ENCODE results near the gene DDA1. TPM values are rescaled to one million over a fixed set of nuclear protein-coding genes. Genes with fewer than 3 reads are reported as not detected.

The DDA1 gene
- total and polyA plus RNA-seq, 2 of the 13 experiments (the other 11 are each of a cell fraction or from before 2014, with no cell fraction given): 24.5 to 26.0 TPM

DNA sequence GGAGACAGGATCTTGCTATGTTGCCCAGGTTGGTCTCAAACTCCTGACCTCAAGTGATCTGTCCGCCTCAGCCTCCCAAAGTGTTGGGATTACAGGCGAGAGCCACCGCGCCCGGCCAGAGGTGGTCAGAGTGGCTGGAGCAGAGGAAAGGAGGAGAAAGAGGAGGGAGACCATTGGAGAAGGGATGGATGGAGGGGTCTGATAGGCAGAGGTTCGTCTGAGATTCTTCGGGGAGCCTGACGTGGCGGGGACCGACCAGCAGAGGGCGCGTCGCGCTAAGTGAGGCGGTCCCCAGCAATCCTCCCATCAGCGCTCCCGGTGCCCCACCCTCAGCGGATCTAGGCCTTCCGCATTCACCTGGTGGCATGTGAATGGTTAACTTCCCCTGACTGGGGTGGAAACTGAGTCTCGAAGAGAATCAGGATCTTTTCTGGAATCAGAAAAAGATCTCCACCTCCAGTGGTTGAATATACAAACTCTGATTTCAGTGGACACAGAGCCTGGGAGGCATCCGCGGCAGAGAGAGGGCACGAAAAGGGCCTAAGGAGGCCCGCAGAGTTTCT, 36.8 kb downstream of the DDA1 start (continued):
- TF ChIP-seq, protein P1, sequence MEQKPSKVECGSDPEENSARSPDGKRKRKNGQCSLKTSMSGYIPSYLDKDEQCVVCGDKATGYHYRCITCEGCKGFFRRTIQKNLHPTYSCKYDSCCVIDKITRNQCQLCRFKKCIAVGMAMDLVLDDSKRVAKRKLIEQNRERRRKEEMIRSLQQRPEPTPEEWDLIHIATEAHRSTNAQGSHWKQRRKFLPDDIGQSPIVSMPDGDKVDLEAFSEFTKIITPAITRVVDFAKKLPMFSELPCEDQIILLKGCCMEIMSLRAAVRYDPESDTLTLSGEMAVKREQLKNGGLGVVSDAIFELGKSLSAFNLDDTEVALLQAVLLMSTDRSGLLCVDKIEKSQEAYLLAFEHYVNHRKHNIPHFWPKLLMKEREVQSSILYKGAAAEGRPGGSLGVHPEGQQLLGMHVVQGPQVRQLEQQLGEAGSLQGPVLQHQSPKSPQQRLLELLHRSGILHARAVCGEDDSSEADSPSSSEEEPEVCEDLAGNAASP (CRISPR knock-in tag; IDR thresholded peaks at IDR 0.05; ENCODE audit: borderline replicate concordance): no peak
- TF ChIP-seq ZNF569 (CRISPR knock-in tag; IDR thresholded peaks at IDR 0.05; ENCODE audit: borderline replicate concordance) (no peak), THAP11 (CRISPR knock-in tag; IDR thresholded peaks at IDR 0.05) (peak; percentile 59; the same call in 1 of the 2 replicates), NR3C1 (CRISPR knock-in tag; IDR thresholded peaks at IDR 0.05) (no peak), NFYB (CRISPR knock-in tag; IDR thresholded peaks at IDR 0.05) (no peak), MED13 (CRISPR knock-in tag; IDR thresholded peaks at IDR 0.05) (no peak), CENPX (CRISPR knock-in tag; IDR thresholded peaks at IDR 0.05) (no peak), MTF2 (CRISPR knock-in tag; IDR thresholded peaks at IDR 0.05; ENCODE audit: borderline replicate concordance) (no peak), ZNF530 (CRISPR knock-in tag; IDR thresholded peaks at IDR 0.05; ENCODE audit: low read depth) (no peak), RBM39 (IDR thresholded peaks at IDR 0.05; ENCODE audit: low read depth, low read length, poor library complexity, severe bottlenecking) (no peak), ZNF234 (CRISPR knock-in tag; conservative IDR thresholded peaks at IDR 0.05) (no peak), NFE2 (CRISPR knock-in tag; IDR thresholded peaks at IDR 0.05) (no peak)
- TF ChIP-seq, protein P2, sequence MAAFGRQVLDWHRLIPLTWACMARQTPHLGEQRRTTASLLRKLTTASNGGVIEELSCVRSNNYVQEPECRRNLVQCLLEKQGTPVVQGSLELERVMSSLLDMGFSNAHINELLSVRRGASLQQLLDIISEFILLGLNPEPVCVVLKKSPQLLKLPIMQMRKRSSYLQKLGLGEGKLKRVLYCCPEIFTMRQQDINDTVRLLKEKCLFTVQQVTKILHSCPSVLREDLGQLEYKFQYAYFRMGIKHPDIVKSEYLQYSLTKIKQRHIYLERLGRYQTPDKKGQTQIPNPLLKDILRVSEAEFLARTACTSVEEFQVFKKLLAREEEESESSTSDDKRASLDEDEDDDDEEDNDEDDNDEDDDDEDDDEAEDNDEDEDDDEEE (CRISPR knock-in tag; IDR thresholded peaks at IDR 0.05): no peak
- TF ChIP-seq, protein P3, sequence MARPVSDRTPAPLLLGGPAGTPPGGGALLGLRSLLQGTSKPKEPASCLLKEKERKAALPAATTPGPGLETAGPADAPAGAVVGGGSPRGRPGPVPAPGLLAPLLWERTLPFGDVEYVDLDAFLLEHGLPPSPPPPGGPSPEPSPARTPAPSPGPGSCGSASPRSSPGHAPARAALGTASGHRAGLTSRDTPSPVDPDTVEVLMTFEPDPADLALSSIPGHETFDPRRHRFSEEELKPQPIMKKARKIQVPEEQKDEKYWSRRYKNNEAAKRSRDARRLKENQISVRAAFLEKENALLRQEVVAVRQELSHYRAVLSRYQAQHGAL (CRISPR knock-in tag; IDR thresholded peaks at IDR 0.05; ENCODE audit: not compliant biosample characterization): no peak
- TF ChIP-seq, protein P4, sequence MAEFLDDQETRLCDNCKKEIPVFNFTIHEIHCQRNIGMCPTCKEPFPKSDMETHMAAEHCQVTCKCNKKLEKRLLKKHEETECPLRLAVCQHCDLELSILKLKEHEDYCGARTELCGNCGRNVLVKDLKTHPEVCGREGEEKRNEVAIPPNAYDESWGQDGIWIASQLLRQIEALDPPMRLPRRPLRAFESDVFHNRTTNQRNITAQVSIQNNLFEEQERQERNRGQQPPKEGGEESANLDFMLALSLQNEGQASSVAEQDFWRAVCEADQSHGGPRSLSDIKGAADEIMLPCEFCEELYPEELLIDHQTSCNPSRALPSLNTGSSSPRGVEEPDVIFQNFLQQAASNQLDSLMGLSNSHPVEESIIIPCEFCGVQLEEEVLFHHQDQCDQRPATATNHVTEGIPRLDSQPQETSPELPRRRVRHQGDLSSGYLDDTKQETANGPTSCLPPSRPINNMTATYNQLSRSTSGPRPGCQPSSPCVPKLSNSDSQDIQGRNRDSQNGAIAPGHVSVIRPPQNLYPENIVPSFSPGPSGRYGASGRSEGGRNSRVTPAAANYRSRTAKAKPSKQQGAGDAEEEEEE (CRISPR knock-in tag; IDR thresholded peaks at IDR 0.05; ENCODE audit: borderline replicate concordance): peak; percentile 44; the same call in 1 of the 2 replicates
- TF ChIP-seq, protein P5, sequence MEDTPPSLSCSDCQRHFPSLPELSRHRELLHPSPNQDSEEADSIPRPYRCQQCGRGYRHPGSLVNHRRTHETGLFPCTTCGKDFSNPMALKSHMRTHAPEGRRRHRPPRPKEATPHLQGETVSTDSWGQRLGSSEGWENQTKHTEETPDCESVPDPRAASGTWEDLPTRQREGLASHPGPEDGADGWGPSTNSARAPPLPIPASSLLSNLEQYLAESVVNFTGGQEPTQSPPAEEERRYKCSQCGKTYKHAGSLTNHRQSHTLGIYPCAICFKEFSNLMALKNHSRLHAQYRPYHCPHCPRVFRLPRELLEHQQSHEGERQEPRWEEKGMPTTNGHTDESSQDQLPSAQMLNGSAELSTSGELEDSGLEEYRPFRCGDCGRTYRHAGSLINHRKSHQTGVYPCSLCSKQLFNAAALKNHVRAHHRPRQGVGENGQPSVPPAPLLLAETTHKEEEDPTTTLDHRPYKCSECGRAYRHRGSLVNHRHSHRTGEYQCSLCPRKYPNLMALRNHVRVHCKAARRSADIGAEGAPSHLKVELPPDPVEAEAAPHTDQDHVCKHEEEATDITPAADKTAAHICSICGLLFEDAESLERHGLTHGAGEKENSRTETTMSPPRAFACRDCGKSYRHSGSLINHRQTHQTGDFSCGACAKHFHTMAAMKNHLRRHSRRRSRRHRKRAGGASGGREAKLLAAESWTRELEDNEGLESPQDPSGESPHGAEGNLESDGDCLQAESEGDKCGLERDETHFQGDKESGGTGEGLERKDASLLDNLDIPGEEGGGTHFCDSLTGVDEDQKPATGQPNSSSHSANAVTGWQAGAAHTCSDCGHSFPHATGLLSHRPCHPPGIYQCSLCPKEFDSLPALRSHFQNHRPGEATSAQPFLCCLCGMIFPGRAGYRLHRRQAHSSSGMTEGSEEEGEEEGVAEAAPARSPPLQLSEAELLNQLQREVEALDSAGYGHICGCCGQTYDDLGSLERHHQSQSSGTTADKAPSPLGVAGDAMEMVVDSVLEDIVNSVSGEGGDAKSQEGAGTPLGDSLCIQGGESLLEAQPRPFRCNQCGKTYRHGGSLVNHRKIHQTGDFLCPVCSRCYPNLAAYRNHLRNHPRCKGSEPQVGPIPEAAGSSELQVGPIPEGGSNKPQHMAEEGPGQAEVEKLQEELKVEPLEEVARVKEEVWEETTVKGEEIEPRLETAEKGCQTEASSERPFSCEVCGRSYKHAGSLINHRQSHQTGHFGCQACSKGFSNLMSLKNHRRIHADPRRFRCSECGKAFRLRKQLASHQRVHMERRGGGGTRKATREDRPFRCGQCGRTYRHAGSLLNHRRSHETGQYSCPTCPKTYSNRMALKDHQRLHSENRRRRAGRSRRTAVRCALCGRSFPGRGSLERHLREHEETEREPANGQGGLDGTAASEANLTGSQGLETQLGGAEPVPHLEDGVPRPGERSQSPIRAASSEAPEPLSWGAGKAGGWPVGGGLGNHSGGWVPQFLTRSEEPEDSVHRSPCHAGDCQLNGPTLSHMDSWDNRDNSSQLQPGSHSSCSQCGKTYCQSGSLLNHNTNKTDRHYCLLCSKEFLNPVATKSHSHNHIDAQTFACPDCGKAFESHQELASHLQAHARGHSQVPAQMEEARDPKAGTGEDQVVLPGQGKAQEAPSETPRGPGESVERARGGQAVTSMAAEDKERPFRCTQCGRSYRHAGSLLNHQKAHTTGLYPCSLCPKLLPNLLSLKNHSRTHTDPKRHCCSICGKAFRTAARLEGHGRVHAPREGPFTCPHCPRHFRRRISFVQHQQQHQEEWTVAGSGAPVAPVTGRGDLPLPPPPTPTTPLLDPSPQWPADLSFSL (CRISPR knock-in tag; IDR thresholded peaks at IDR 0.05): no peak
- TF ChIP-seq, protein P6, sequence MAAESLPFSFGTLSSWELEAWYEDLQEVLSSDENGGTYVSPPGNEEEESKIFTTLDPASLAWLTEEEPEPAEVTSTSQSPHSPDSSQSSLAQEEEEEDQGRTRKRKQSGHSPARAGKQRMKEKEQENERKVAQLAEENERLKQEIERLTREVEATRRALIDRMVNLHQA (CRISPR knock-in tag; IDR thresholded peaks at IDR 0.05): no peak
